GM19035 (cell line): ENCODE results near the gene EFNA1.

Experiments
- ATAC-seq: cut with Tn5 transposase; IDR thresholded peaks from one replicate; pipeline ENCODE4 v1.9.1; 2021; ENCODE audit not compliant: unreplicated experiment

EFNA1 gene

GRCh38 chr1:155173478-155174323, 46.0 kb downstream of the EFNA1 start, which contains the start of gene TRIM46:
TSS of gene TRIM46 (plus strand) at chr1:155173849. CDS start at chr1:155173967, 118 bp downstream.
- ATAC-seq = no peak

- no peak for ATAC-seq
Measured at GRCh38 chr1:155174324-155175280, 46.9 kb downstream of the EFNA1 start.

- no peak for ATAC-seq
Measured at GRCh38 chr1:155175281-155175926, 47.7 kb downstream of the EFNA1 start.

GRCh38 chr1:155175927-155176371, 48.3 kb downstream of the EFNA1 start:
- ATAC-seq = no peak

- ATAC-seq = no peak
Measured at GRCh38 chr1:155176544-155177071, 48.9 kb downstream of the EFNA1 start.

- ATAC-seq = no peak
Measured at GRCh38 chr1:155177192-155177917, 49.7 kb downstream of the EFNA1 start.

GRCh38 chr1:155177918-155178281, 50.2 kb downstream of the EFNA1 start:
- no peak for ATAC-seq

- no peak for ATAC-seq
Measured at GRCh38 chr1:155178441-155179111, 50.9 kb downstream of the EFNA1 start.

GRCh38 chr1:155179112-155180031, 51.7 kb downstream of the EFNA1 start:
- no peak for ATAC-seq

GRCh38 chr1:155181371-155182051, 53.8 kb downstream of the EFNA1 start:
- ATAC-seq = no peak

GRCh38 chr1:155182052-155182550, 54.4 kb downstream of the EFNA1 start:
- ATAC-seq = no peak

GRCh38 chr1:155183775-155184221, 56.1 kb downstream of the EFNA1 start:
- ATAC-seq = no peak

GRCh38 chr1:155184351-155184811, 56.7 kb downstream of the EFNA1 start:
- ATAC-seq = no peak
